HepG2 (cell line): Measurements from ENCODE around the gene ADGRF4. TPM values are rescaled to one million over a fixed set of nuclear protein-coding genes. Genes with fewer than 3 reads are reported as not detected.

Experiments used
- ATAC-seq: fragments of 200-7000 bp; cut with Tn5 transposase; 3 replicates; pipeline ENCODE4 v1.9.1; 2020; ENCODE audit warnings: mild to moderate bottlenecking, moderate library complexity
- BruUV-seq: library from RNA; stranded (reverse); fragments of 400-500 nt; replicated peaks from 2 replicates; lab custom pipeline; 2021; lab: Mats Ljungman, UMichigan
- CTCF ChIA-PET: fragments of 300-600 bp; formaldehyde crosslinking; extraction: SDS; loops from one replicate; lab custom pipeline; 2021; ENCODE audit warnings: low total read pairs, inconsistent platforms, low intra/inter-chr PET ratio; lab: Yijun Ruan, JAX
- POLR2A ChIA-PET: fragments of 350-600 bp; sonication (Branson Sonifier 250); formaldehyde crosslinking; loops from one replicate; lab custom pipeline; 2020; ENCODE audit warnings: antibody characterized with exemption, inconsistent platforms; lab: Yijun Ruan, JAX
- DNase-seq: peaks from one replicate; pipeline ENCODE4 v3.0.0-alpha.2; 2015; ENCODE audit warnings: low spot score
- FAIRE-seq: peaks from 3 replicates; lab custom pipeline; 2011; peaks lifted over from hg19 to GRCh38; lab: Jason Lieb, UNC
- H2AFZ ChIP-seq: one replicate; pipeline ENCODE4 v1.6.1; 2011; ENCODE audit warnings: low read length, inconsistent platforms
- H3K27ac ChIP-seq: fragments of 300-600 bp; 3 replicates; pipeline ENCODE4 v1.8.0; 2011; ENCODE audit warnings: mixed run types, mild to moderate bottlenecking, mixed read lengths, low read length, inconsistent platforms; ENCODE audit not compliant: insufficient read depth; ENCODE audit errors: extremely low read length
- H3K27me3 ChIP-seq, 2 experiments: fragments of 200-600 bp in 1 of 2; 2 replicates in 1 of 2; 3 replicates in 1 of 2; pipeline versions ENCODE4 v1.6.0 to v1.8.0; 2011; ENCODE audit warnings: low read length in 2 of 2, mild to moderate bottlenecking in 2 of 2, moderate library complexity in 2 of 2, inconsistent platforms in 1 of 2; ENCODE audit not compliant: insufficient read depth in 2 of 2, control insufficient read depth in 1 of 2
- H3K36me3 ChIP-seq, 2 experiments: fragments of 200-600 bp in 1 of 2; replicated peaks in 1 of 2; 2 replicates in 1 of 2; 3 replicates in 1 of 2; pipeline versions ENCODE4 v1.5.1 to v1.8.0; 2011; ENCODE audit warnings: low read length in 2 of 2, inconsistent platforms in 1 of 2; ENCODE audit not compliant: insufficient read depth in 2 of 2, control insufficient read depth in 1 of 2
- H3K4me1 ChIP-seq: 2 replicates; pipeline ENCODE4 v1.5.1; 2012; ENCODE audit warnings: low read length, inconsistent platforms; ENCODE audit not compliant: insufficient read depth
- H3K4me2 ChIP-seq: 2 replicates; pipeline ENCODE4 v1.6.0; 2011; ENCODE audit warnings: low read depth, low read length, inconsistent platforms
- H3K4me3 ChIP-seq, 3 experiments: fragments of 200-600 bp in 1 of 3; sonication (generic), shearing (Covaris generic) in 1 of 3; replicated peaks in 1 of 3; 2 replicates each; pipeline ENCODE4 v1.5.1; 2011 to 2016; ENCODE audit warnings: low read length in 3 of 3, inconsistent platforms in 2 of 3, low read depth in 2 of 3, mild to moderate bottlenecking in 2 of 3, control low read depth in 1 of 3, mixed read lengths in 1 of 3; ENCODE audit not compliant: insufficient read depth in 1 of 3
- H3K79me2 ChIP-seq: one replicate; pipeline ENCODE4 v1.6.1; 2011; ENCODE audit warnings: low read length, inconsistent platforms; ENCODE audit not compliant: insufficient read depth
- H3K9ac ChIP-seq: 2 replicates; pipeline ENCODE4 v1.6.0; 2011; ENCODE audit warnings: mild to moderate bottlenecking, low read depth, low read length, inconsistent platforms; ENCODE audit not compliant: insufficient read depth
- H3K9me3 ChIP-seq: 2 replicates; pipeline ENCODE4 v1.5.1; 2012; ENCODE audit warnings: mild to moderate bottlenecking, low read length
- H4K20me1 ChIP-seq: 2 replicates; pipeline ENCODE4 v1.6.0; 2011; ENCODE audit warnings: inconsistent platforms, mild to moderate bottlenecking, low read length, moderate library complexity; ENCODE audit not compliant: insufficient read depth
- ARID2 ChIP-seq: sonication (generic); formaldehyde crosslinking; IDR thresholded peaks from 2 replicates; pipeline ENCODE4 v1.8.1; 2022; ENCODE audit warnings: mild to moderate bottlenecking, missing genetic modification reagents, borderline replicate concordance
- CREB1 ChIP-seq, 2 experiments: fragments of 450-650 bp in 1 of 2; IDR thresholded peaks; 2 replicates each; pipeline ENCODE4 v1.6.1; 2016 to 2017; ENCODE audit warnings: control low read depth in 1 of 2, mild to moderate bottlenecking in 1 of 2, missing compliant biosample characterization in 1 of 2, missing genetic modification characterization in 1 of 2
- GPN1 ChIP-seq: sonication (generic); formaldehyde crosslinking; IDR thresholded peaks from 2 replicates; pipeline ENCODE4 v1.5.1; 2020; ENCODE audit warnings: missing genetic modification reagents, borderline replicate concordance
- JDP2 ChIP-seq: sonication (generic); formaldehyde crosslinking; IDR thresholded peaks from 2 replicates; pipeline ENCODE4 v1.8.1; 2022; ENCODE audit warnings: missing genetic modification reagents, borderline replicate concordance
- MEIS2 ChIP-seq: sonication (generic); formaldehyde crosslinking; IDR thresholded peaks from 2 replicates; pipeline ENCODE4 v1.9.0; 2021; ENCODE audit warnings: mild to moderate bottlenecking, missing genetic modification reagents
- RAD21 ChIP-seq: fragments of 450-650 bp; formaldehyde crosslinking; IDR thresholded peaks from 2 replicates; pipeline ENCODE4 v1.5.0; 2020; ENCODE audit warnings: mild to moderate bottlenecking
- SP5 ChIP-seq: IDR thresholded peaks from 2 replicates; pipeline ENCODE4 v1.6.1; 2016; ENCODE audit warnings: low read depth, borderline replicate concordance
- YEATS4 ChIP-seq: sonication (generic); formaldehyde crosslinking; IDR thresholded peaks from 2 replicates; pipeline ENCODE4 v1.4.0; 2020; ENCODE audit warnings: missing genetic modification reagents, borderline replicate concordance
- YY1 ChIP-seq: IDR thresholded peaks from 2 replicates; pipeline ENCODE4 v1.6.1; 2011; ENCODE audit warnings: low read length, low read depth, moderate library complexity, mild to moderate bottlenecking; ENCODE audit not compliant: insufficient read depth, insufficient replicate concordance
- ZNF34 ChIP-seq: sonication (generic); formaldehyde crosslinking; IDR thresholded peaks from 2 replicates; pipeline ENCODE4 v1.4.0; 2020; ENCODE audit warnings: mild to moderate bottlenecking, missing genetic modification reagents, borderline replicate concordance
- ZNF510 ChIP-seq: sonication (generic); formaldehyde crosslinking; IDR thresholded peaks from 2 replicates; pipeline ENCODE4 v1.4.0; 2020; ENCODE audit warnings: low read depth, mild to moderate bottlenecking, missing genetic modification reagents
- ZNF616 ChIP-seq: sonication (generic); formaldehyde crosslinking; IDR thresholded peaks from 2 replicates; pipeline ENCODE4 v1.5.0; 2020; ENCODE audit warnings: low read depth, mild to moderate bottlenecking, missing genetic modification reagents
- ZNF850 ChIP-seq: sonication (generic); formaldehyde crosslinking; conservative IDR thresholded peaks from 2 replicates; pipeline ENCODE4 v1.9.0; 2021; ENCODE audit warnings: mild to moderate bottlenecking, missing genetic modification reagents
- WGBS: methylation state at CpG from one replicate; pipeline ENCODE4 v1.1.6; 2017; ENCODE audit warnings: low lambda C conversion rate; 5-methylcytosine and 5-hydroxymethylcytosine counted together
- in situ Hi-C: cut with HindIII; loops from 2 replicates; pipeline ENCODE4 v1.10.0; 2017; ENCODE audit warnings: low pct_unique_long_range_greater_than_20kb; ENCODE audit not compliant: extremely low pct_ligation_motif_present
- intact Hi-C: fragments of 100-400 bp; cut with micrococcal nuclease; formaldehyde crosslinking; loops from one replicate; pipeline ENCODE4 v1.10.0; 2022; ENCODE audit not compliant: unreplicated experiment
- polyA plus RNA-seq, 8 experiments: library from polyadenylated mRNA; depleted of rRNA in 3 of 8; stranded (reverse) in 7 of 8; unstranded in 1 of 8; fragments of >200 nt; fragmentation: Illumina TruSeq in 4 of 8; extraction: Trizol in 4 of 8; gene quantifications; 2 replicates each; pipeline versions ENCODE4 v1.2.1 to v1.2.3, GENCODE V29; 2011 to 2016; ENCODE audit warnings: low read depth in 4 of 8, missing spikeins in 1 of 8, mixed read lengths in 1 of 8; ENCODE audit not compliant: insufficient read depth in 1 of 8
- total RNA-seq, 5 experiments: library from RNA; depleted of rRNA; stranded (reverse); fragments of >200 nt; fragmentation: Illumina TruSeq; extraction: Trizol; gene quantifications; 2 replicates each; pipeline ENCODE4 v1.2.3, GENCODE V29; 2016; ENCODE audit warnings: low read depth in 1 of 5
- TF ChIP-seq, protein P1 (sequence below): sonication (generic); formaldehyde crosslinking; IDR thresholded peaks from 2 replicates; pipeline ENCODE4 v1.4.0; 2020; ENCODE audit warnings: mild to moderate bottlenecking, low read depth, missing genetic modification reagents
- TF ChIP-seq, protein P2 (sequence below), 2 experiments: IDR thresholded peaks; 2 replicates each; pipeline ENCODE4 v1.6.1; 2011 to 2012; ENCODE audit warnings: low read length in 2 of 2, borderline replicate concordance in 1 of 2, low read depth in 1 of 2, mild to moderate bottlenecking in 1 of 2, moderate library complexity in 1 of 2
- TF ChIP-seq, protein P3 (sequence below): sonication (generic); formaldehyde crosslinking; IDR thresholded peaks from 2 replicates; pipeline ENCODE4 v1.8.0; 2022; ENCODE audit warnings: mild to moderate bottlenecking, missing genetic modification reagents
- TF ChIP-seq, protein P4 (sequence below): sonication (generic); formaldehyde crosslinking; IDR thresholded peaks from 2 replicates; pipeline ENCODE4 v1.5.0; 2020; ENCODE audit warnings: missing genetic modification reagents
- TF ChIP-seq, protein P5 (sequence below): IDR thresholded peaks from 2 replicates; pipeline ENCODE4 v1.6.1; 2016

The ADGRF4 gene
- total and polyA plus RNA-seq, 2 of the 13 experiments (the other 11 are each of a cell fraction or from before 2014, with no cell fraction given), result 0.01 TPM; not detected in 1

DNA sequence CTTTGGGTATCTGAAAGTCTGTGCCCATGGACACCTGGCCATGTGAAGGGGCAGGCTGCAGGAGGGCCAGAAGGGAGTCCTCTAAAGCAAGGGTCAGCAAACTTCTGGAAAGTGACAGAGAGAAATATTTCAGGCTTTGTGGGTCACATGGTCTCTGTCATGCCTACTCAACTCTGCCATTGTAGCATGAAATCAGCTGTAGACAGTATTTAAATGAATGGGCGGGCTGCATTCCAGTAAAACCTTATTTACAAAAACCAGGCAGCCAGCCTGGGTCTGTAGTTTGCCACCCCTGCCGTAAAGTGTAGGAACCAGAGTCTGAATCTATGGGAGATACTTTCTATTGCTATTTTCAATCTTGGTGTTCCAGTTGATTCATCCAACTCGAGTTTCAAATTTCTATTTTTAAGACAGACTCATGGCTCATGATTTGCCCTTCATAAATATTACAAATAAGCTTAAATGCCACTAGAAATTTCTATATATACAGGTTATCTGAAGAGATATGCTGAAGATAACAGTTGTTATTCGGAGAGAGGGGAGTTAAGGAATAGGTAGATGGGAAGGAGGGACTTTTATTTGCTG is 19.0 kb upstream of the ADGRF4 start:
- Histone ChIP-seq H2AFZ (no peak overlapping the region), H3K4me2 (no peak overlapping the region), H3K9me3 (no peaks in the 10 kb centered on the region), H3K4me1 (no peaks in the 10 kb centered on the region), H3K4me3 (no peak overlapping the region), H3K36me3 (no peaks in the 10 kb centered on the region), H3K79me2 (no peaks in the 10 kb centered on the region), H3K27me3 (peaks cover 0 to 10% of the 10 kb centered on the region in 2 experiments; a peak in 2 of 5 replicates), H3K9ac (no peak overlapping the region), H3K27ac (no peak overlapping the region), H4K20me1 (no peaks in the 10 kb centered on the region)
- ChIA-PET POLR2A (no interaction called here), CTCF (no interaction called here)
- ATAC-seq, result no peak
- in situ Hi-C loops (no loop called here), intact Hi-C loops (no loop called here)
- WGBS, result 2% methylated on average over 4 of the region's 4 CpGs
- FAIRE-seq, result no peak
- DNase-seq, result no peak
- no TSS peak for BruUV-seq
- no peak for TF ChIP-seq ZNF34 (CRISPR knock-in tag)
- TF ChIP-seq GPN1 (CRISPR knock-in tag), result no peak
- no peak for TF ChIP-seq MEIS2 (CRISPR knock-in tag)
- TF ChIP-seq, protein P1, sequence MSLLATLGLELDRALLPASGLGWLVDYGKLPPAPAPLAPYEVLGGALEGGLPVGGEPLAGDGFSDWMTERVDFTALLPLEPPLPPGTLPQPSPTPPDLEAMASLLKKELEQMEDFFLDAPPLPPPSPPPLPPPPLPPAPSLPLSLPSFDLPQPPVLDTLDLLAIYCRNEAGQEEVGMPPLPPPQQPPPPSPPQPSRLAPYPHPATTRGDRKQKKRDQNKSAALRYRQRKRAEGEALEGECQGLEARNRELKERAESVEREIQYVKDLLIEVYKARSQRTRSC (CRISPR knock-in tag), result no peak
- TF ChIP-seq YEATS4, result no peak
- TF ChIP-seq YY1, result no peak
- no peak for TF ChIP-seq ZNF510 (CRISPR knock-in tag)
- TF ChIP-seq CREB1 (IDR thresholded peaks at IDR 0.05), result no peak
- no peak for TF ChIP-seq CREB1 (CRISPR knock-in tag; IDR thresholded peaks at IDR 0.05)
- no peak for TF ChIP-seq RAD21
- TF ChIP-seq, protein P2, sequence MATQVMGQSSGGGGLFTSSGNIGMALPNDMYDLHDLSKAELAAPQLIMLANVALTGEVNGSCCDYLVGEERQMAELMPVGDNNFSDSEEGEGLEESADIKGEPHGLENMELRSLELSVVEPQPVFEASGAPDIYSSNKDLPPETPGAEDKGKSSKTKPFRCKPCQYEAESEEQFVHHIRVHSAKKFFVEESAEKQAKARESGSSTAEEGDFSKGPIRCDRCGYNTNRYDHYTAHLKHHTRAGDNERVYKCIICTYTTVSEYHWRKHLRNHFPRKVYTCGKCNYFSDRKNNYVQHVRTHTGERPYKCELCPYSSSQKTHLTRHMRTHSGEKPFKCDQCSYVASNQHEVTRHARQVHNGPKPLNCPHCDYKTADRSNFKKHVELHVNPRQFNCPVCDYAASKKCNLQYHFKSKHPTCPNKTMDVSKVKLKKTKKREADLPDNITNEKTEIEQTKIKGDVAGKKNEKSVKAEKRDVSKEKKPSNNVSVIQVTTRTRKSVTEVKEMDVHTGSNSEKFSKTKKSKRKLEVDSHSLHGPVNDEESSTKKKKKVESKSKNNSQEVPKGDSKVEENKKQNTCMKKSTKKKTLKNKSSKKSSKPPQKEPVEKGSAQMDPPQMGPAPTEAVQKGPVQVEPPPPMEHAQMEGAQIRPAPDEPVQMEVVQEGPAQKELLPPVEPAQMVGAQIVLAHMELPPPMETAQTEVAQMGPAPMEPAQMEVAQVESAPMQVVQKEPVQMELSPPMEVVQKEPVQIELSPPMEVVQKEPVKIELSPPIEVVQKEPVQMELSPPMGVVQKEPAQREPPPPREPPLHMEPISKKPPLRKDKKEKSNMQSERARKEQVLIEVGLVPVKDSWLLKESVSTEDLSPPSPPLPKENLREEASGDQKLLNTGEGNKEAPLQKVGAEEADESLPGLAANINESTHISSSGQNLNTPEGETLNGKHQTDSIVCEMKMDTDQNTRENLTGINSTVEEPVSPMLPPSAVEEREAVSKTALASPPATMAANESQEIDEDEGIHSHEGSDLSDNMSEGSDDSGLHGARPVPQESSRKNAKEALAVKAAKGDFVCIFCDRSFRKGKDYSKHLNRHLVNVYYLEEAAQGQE (IDR thresholded peaks at IDR 0.05; ENCODE audit: borderline replicate concordance in 1 of 2, low read depth in 1 of 2, low read length in 2 of 2), result no peak
- TF ChIP-seq, protein P3, sequence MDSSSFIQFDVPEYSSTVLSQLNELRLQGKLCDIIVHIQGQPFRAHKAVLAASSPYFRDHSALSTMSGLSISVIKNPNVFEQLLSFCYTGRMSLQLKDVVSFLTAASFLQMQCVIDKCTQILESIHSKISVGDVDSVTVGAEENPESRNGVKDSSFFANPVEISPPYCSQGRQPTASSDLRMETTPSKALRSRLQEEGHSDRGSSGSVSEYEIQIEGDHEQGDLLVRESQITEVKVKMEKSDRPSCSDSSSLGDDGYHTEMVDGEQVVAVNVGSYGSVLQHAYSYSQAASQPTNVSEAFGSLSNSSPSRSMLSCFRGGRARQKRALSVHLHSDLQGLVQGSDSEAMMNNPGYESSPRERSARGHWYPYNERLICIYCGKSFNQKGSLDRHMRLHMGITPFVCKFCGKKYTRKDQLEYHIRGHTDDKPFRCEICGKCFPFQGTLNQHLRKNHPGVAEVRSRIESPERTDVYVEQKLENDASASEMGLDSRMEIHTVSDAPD (CRISPR knock-in tag), result no peak
- no peak for TF ChIP-seq ARID2 (CRISPR knock-in tag)
- no peak for TF ChIP-seq ZNF850 (CRISPR knock-in tag)
- TF ChIP-seq, protein P4, sequence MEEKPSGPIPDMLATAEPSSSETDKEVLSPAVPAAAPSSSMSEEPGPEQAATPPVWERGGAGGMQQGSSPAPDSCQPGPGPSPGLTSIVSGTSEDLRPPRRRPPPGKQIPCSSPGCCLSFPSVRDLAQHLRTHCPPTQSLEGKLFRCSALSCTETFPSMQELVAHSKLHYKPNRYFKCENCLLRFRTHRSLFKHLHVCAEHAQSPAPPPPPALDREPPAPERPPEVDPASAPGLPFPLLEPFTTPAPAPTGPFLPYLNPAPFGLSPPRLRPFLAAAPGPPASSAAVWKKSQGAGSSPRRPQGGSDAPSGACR, result no peak
- no peak for TF ChIP-seq SP5 (CRISPR knock-in tag)
- no peak for TF ChIP-seq JDP2 (CRISPR knock-in tag)
- TF ChIP-seq ZNF616, result no peak
- TF ChIP-seq, protein P5, sequence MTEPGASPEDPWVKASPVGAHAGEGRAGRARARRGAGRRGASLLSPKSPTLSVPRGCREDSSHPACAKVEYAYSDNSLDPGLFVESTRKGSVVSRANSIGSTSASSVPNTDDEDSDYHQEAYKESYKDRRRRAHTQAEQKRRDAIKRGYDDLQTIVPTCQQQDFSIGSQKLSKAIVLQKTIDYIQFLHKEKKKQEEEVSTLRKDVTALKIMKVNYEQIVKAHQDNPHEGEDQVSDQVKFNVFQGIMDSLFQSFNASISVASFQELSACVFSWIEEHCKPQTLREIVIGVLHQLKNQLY (CRISPR knock-in tag), result no peak
